ENCODE results near the gene MCFD2. TPM values are rescaled to one million over a fixed set of nuclear protein-coding genes. Genes with fewer than 3 reads are reported as not detected.

MCFD2 gene
- total and polyA plus RNA-seq, 8 donors: 13.3 to 127 (median 43.3) TPM

GRCh38 chr2:46898024-46898423 is 17.6 kb downstream of the MCFD2 start:
- no peaks in the 10 kb centered on the region for H3K4me1 ChIP-seq
- H3K27me3 ChIP-seq: no peaks in the 10 kb centered on the region
- WGBS, 5 donors: 79 to 94% (median 87%) methylated on average over 5 of the region's 5 CpGs

DNA sequence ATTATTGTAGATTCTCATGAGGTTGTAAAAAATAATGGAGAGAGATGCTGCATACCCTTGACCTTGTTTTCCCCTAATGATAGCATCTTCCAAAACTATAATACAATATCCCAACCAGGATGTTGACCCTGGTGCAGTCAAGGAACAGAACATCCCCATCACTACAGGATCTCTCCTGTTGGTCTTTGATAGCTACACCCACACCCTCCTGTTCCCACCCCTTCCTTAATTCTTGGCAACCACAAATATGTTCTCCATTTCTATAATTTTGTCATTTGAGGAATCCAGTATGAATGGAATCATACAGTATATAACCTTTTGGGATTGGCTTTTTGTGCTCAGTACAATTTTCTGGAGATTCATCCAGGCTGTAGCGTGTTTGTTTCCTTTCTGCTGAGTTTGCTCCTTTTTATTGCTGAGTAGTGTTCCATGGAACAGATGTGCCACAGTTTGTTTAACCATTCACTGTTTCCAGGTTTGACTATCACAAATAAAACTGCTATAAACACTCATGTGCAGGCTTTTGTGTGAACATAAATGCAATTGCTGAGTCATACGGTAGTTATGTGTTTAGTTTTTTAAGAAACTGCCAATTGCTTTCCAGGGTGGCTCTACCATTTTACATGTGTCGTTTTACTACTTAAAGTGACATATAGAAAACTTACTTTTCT is 22.2 kb downstream of the MCFD2 start:
- Histone ChIP-seq H3K9me3 (no peaks in the 10 kb centered on the region), H3K27me3 (no peaks in the 10 kb centered on the region), H3K4me3 (no peak overlapping the region), H3K27ac (no peak overlapping the region), H3K4me1 (peaks cover 0 to 7% (median 2%) of the 10 kb centered on the region in 4 donors), H3K36me3 (no peaks in the 10 kb centered on the region)
- no peak for TF ChIP-seq EP300 (IDR thresholded peaks at IDR 0.05)
- TF ChIP-seq CTCF (IDR thresholded peaks at IDR 0.05): no peak
- no peak for TF ChIP-seq POLR2A (IDR thresholded peaks at IDR 0.05)
- no peak for TF ChIP-seq POLR2AphosphoS5 (IDR thresholded peaks at IDR 0.05)
- 80 to 90% (median 87%) methylated on average over 3 of the region's 3 CpGs for WGBS, 5 donors
- DNase-seq: no peak
- intact Hi-C loops (cut with DNase I; ENCODE audit: low total_unique reads): no loop called here

More at GRCh38 chr2:46898024-46898423, 17.6 kb downstream of the MCFD2 start:
- Histone ChIP-seq H3K27ac (no peak overlapping the region), H3K9me3 (no peaks in the 10 kb centered on the region), H3K36me3 (peaks cover 0 to 6% (median 0%) of the 10 kb centered on the region in 4 donors), H3K4me3 (no peak overlapping the region)
- TF ChIP-seq POLR2A (IDR thresholded peaks at IDR 0.05) (no peak), EP300 (IDR thresholded peaks at IDR 0.05) (no peak), POLR2AphosphoS5 (IDR thresholded peaks at IDR 0.05) (no peak), CTCF (IDR thresholded peaks at IDR 0.05) (no peak)
- DNase-seq: no peak
- intact Hi-C loops (cut with DNase I; ENCODE audit: low total_unique reads): no loop called here

DNA sequence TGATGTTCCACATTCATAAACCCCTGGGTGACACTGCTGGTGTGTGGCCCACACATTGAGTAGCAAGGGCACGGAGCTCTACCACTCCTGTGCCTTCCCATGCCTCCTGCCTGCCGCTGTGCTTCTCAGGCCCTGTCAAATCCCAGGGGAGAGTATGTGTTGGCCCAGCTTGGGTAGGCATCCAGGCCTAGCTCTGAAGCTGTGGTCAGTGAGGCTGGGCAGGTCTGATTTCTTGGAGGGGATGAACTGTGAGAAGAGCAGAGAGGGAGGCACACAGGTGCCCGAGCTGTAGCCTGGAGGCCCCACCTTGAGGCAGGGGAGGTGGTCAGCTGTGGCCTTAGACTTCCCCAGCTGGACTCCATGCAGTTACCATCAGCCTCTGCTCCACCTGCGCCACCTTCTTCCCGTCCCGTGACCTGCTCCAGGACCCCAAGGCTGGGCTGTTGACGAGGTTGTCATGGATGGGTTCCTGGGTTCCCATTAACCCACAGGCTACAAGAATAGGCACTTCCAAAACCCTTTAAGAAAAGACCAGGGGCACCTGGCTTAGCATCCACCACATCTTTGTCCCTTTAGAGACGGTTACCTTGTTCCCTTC is 23.6 kb downstream of the MCFD2 start:
- Histone ChIP-seq H3K9me3 (no peaks in the 10 kb centered on the region), H3K27ac (no peak overlapping the region), H3K4me1 (peaks cover 0 to 7% (median 2%) of the 10 kb centered on the region in 4 donors), H3K27me3 (no peaks in the 10 kb centered on the region), H3K4me3 (no peak overlapping the region), H3K36me3 (no peaks in the 10 kb centered on the region)
- no peak for TF ChIP-seq POLR2AphosphoS5 (IDR thresholded peaks at IDR 0.05)
- TF ChIP-seq POLR2A (IDR thresholded peaks at IDR 0.05): no peak
- TF ChIP-seq EP300 (IDR thresholded peaks at IDR 0.05): no peak
- no peak for TF ChIP-seq CTCF (IDR thresholded peaks at IDR 0.05)
- no peak for DNase-seq
- 87 to 95% (median 91%) methylated on average over 5 to 8 of the region's 8 CpGs for WGBS, 5 donors
- intact Hi-C loops (cut with DNase I; ENCODE audit: low total_unique reads): no loop called here

- Histone ChIP-seq H3K27me3 (no peaks in the 10 kb centered on the region), H3K4me3 (no peak overlapping the region), H3K27ac (no peak overlapping the region), H3K4me1 (peaks cover 0 to 7% (median 2%) of the 10 kb centered on the region in 4 donors), H3K36me3 (no peaks in the 10 kb centered on the region), H3K9me3 (no peaks in the 10 kb centered on the region)
- 75 to 82% (median 78%) methylated on average over 11 of the region's 11 CpGs for WGBS, 5 donors
- no peak for TF ChIP-seq EP300 (IDR thresholded peaks at IDR 0.05)
- no peak for TF ChIP-seq POLR2A (IDR thresholded peaks at IDR 0.05)
- no peak for TF ChIP-seq POLR2AphosphoS5 (IDR thresholded peaks at IDR 0.05)
- no peak for TF ChIP-seq CTCF (IDR thresholded peaks at IDR 0.05)
- no peak for DNase-seq
- intact Hi-C loops (cut with DNase I; ENCODE audit: low total_unique reads): no loop called here
Measured at GRCh38 chr2:46888421-46888952, 27.1 kb downstream of the MCFD2 start.
